Ecto neural progenitor cell (in vitro differentiated cells): ENCODE measurements around the gene MEIS2.

Experiments
- DNase-seq: peaks from one replicate; pipeline ENCODE4 v3.0.0-alpha.2; 2018; ENCODE audit warnings: low spot score

MEIS2 gene

GRCh38 chr15:36960179-36960946 lies 140.0 kb downstream of the MEIS2 start:
- no peak for DNase-seq

- no peak for DNase-seq
Measured at GRCh38 chr15:36959746-36960145, 140.6 kb downstream of the MEIS2 start.

GRCh38 chr15:36958606-36959005 lies 141.7 kb downstream of the MEIS2 start:
- DNase-seq, result no peak

- DNase-seq, result no peak
Measured at GRCh38 chr15:36954486-36954885, 145.9 kb downstream of the MEIS2 start.

- no peak for DNase-seq
Measured at GRCh38 chr15:36953346-36953745, 147.0 kb downstream of the MEIS2 start.

DNA sequence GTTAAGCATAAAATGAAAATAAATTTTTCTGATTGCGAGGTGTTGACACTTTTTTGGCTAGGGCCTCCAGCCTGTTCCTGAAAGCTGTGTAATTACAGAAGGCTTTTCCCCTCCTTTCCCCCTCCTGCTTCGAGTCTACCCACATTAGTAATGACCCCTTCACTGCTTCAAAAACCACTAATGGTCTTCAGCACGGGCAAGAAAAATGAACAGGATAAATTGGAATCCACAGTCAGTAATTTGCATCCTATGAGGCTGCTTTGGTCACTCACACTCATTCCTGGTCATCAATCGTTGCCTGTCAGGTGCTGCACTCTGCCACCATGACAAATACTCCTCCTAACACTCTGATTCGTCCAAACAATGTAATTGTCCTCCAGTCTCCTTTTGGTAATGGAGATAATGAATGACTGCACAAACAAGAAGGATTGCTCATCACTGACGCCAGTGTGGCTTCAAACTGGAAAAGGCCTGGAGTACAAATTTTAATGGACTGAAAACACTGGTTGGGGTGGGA lies 148.6 kb downstream of the MEIS2 start:
- no peak for DNase-seq

DNA sequence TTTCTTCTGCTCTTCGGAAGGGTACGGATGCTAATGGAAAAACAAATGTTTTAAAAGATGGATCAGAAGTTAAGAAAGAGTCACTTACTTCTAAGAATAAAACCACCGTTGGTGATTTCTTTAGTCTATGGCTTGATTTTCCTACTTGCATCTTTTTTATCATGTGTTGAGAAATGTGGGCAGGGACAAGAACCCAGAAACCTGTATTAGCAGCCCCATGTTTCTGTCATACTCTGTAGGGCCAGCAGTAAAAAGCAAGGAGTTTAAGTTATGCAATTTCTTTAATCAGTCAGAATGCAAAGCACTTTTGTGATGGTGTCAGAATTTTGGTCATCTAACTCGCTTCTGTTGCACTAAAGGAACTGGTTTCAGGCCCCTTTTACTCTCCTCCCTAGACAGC lies 150.0 kb downstream of the MEIS2 start:
- no peak for DNase-seq

- no peak for DNase-seq
Measured at GRCh38 chr15:36948982-36949381, 151.4 kb downstream of the MEIS2 start.

DNA sequence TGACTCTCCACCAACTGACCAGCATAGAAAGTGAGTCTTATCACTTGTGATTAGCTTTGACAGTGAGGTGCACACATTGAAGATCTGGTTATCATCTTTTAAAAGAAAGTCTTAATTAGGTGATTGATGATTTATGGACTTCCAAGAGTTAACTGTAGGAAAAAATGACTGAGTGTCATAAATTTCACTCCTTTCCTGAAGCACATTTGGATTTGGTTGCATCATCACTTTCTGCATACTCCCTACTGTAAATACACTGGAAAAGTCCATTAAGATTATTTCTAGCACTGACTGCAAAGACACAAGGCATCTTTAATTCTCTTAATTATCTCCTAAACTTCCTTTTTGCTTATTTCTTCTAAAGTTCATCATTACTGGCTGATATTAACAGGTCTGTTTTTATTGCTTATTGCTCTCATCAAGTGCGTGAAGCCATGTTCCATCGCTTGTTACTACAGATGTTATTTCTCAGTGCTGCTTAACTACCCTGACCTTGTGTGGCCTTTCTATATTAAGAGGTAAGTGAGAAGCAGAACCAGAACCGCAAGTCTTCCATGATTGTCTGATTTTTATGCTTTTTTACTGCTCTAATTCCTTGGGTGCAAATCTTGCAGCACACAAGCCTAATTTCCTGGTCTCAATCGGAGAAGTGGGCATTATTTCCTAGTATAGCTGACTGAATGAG lies 153.2 kb downstream of the MEIS2 start:
- no peak for DNase-seq

- no peak for DNase-seq
Measured at GRCh38 chr15:36944442-36944841, 155.9 kb downstream of the MEIS2 start.

DNA sequence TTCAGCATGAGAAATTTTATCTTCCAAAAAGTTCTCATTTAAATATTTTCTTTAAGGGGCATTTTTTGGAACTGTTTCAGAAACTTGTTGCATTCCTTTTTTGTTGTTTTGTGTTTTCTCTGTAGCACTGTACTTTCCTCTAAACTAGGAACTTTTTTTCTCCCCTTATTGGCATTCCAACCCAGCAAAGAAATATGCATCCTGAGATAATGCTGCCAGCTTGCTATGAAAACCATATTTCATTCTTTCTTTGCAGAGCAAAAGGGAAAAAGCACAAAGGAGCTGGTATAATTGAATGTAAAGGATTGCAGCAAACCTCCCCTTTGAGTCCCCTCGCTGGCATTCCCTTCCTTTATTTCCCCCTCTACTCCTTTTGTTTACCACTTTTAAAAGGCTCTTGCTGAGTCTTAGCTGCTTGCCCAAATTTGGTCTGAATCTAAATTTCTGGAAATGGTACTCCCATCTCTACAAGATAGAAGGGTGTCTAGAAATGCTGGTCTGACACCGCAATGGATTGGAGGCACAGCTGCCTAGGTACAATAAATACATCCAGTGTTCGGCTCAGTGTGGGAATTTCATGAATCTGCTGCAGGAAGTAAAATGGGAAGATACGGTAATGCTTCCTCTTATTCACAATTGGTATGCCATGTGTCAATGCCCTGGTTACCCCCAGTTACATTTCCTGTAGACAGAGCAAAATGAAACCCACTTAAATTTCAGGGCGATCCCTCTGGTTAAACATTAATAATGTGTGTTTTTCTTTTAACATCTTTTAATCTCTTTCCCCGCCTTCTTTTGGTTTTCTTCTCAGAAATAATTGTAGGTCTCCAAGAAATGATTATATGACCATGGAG lies 156.6 kb downstream of the MEIS2 start:
- no peak for DNase-seq

DNA sequence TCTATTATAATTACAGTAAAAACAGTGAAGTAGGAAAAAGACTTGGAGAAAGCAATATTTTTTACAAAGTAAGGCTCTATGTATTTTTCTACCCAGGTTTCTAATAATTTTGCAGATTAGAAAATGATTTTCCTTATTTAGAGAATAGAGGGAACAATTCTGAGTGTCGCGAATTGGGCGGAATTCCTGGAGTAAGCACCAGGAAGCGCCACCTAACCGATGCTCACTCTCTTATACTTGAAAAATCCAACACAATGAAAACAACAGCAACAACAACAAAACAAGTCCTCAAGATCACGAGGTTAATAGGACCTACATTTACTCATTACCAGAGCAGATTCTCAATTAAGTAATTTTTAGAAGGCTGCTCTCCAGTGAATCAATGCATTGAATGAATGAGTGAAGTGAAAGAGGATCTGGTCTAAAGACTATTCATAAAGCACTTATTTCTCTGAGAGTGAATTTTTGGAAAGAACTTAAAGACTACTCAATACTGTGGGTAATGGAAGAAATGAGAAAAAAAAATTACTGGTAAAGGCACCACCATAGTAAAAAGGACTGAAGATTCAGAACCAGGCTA lies 158.0 kb downstream of the MEIS2 start:
- no peak for DNase-seq

DNA sequence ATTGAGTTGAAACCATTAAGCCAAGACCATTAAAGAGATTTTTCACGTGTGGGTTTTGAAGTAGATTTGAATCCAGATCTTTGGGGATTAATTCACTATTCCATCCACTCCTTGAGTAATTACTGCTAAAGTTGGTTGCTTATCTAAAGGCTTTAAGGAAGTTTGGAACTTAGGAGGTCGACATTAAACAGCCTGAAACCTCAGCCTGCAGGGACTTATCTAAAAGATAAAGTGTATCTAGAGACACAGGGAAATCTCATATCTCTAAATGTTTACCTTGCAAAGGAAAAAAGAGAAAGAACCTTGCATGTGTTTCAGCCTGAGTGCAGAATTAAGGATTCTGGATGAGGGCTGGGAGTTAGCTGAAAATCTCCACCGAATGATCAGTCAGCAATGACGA lies 158.6 kb downstream of the MEIS2 start:
- no peak for DNase-seq

GRCh38 chr15:36940636-36941260 lies 159.6 kb downstream of the MEIS2 start:
- no peak for DNase-seq

DNA sequence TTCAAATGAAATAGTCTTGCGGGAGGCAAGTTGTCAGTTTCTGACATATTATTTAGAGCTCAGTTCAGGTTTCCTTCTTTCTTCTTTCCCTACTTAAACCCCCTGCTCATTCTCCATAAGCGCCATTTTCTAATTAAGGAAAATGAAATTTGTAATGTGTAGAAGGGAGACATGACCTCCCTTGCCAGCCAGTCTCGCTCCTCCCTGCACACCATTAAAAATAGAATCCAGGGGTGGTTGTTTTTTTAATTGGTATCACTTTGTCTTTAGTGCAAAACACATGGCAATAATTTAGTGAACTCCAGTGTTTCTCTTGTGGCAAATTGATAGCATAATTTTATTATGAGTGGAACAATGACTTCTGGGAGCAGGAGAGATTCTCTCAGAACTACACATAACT lies 160.1 kb downstream of the MEIS2 start:
- no peak for DNase-seq

- DNase-seq, result no peak
Measured at GRCh38 chr15:36938764-36939163, 161.6 kb downstream of the MEIS2 start.

DNA sequence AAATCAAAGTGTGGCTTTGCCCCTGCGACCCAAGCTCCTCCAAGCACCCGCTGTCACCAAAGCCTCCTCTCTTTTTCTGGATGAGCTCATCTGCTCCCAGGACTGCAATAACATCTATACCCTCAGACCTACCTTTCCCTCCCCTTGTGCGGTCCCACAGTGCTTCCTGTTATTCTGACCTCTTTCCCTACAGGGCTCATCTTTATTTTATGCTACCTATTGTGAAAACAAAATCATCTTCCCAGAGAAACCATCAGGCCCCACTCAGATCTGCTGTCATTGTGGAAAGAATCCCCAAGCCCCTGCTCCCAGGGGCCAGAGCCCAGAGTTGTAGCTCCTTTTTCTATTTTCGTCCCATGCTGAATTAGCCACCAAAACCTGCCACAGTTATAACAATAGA lies 162.2 kb downstream of the MEIS2 start:
- DNase-seq, result no peak

- no peak for DNase-seq
Measured at GRCh38 chr15:36936613-36937012, 163.7 kb downstream of the MEIS2 start.

DNA sequence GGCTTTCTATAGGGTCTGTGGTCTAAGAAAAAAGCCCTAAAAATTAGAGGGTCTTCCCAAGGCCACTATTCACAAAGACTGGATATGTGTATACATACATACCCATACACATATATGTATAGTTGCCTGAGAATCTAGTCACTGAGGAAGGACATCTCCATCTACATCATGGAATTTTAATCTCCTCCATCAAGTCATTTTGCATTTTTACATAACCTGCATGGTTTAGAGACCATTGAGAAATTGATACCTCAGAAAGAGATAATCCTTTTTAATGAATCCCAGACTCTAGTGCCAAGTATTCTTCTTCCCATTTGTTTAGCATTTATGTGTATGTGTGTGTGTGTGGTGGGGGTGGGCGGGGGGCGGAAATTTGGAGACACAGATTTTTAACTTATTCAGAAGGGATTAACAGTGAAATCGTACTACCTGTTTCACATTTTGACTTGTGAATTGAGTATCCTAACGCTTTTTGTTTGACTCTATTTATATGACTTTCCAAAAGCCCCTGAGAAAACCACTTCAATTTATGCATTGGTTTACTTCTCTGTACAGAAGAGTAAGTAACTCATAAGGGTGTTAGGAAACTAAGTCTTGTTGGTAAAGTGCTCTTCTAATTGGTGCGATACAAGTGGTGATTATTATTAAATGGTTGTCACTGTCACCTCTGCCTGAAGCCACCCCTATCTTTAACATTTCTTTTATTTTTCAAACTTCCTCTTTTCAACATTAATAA lies 166.9 kb downstream of the MEIS2 start:
- no peak for DNase-seq

DNA sequence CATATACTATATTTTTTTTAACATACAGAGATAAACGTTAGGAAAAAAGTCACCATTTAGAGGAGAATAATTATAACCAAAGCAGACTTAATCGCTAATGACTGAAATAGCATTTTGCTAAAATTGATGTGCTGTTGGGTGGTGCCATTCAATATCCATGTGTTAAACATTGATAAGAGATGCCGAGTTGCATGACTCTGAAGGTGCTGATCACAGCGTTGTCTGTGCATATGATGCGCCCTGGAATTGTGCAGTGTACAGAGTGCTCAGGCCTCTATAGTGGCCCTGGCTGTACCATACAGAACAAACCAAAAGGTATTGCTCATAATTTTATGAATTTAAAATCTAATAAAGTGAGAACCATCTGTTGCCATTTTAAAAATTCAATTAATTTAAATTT lies 168.3 kb downstream of the MEIS2 start:
- no peak for DNase-seq

GRCh38 chr15:36931434-36931833 lies 168.9 kb downstream of the MEIS2 start:
- no peak for DNase-seq
